ENCODE results near the gene CREB3L2. TPM values are rescaled to one million over a fixed set of nuclear protein-coding genes. Genes with fewer than 3 reads are reported as not detected.

CREB3L2 gene
- total and polyA plus RNA-seq, 2 of the 4 experiments (the other 2 are of a cell fraction), result 42.3 to 57.9 TPM

DNA sequence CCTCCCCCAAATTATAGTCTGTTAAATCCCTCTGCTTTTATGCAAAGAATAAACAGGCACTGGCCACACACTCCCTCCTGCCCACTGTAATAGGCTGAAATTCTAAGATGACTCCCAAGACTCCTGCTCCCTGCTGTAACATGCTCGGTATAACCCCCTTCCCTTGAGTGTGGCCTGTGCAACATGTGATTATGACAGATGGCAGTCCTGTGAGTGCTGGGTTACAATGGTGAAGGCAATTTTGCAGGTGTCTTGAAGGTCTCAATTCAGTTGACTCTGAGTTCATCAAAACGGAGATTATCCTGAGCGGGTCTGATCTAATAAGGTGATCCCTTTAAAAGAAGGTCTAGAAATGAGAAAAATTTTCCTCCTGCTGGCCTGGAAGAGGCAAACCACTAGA lies 55.9 kb downstream of the CREB3L2 start:
- H3K18ac ChIP-seq (ENCODE audit: low read depth, low read length), result peak overlapping the region; percentile 24; the same call in 1 of the 2 replicates
- CTCF ChIA-PET, result no interaction called here
- H2AK9ac ChIP-seq (replicated peaks; ENCODE audit: low read depth, low read length, poor library complexity), result no peak overlapping the region
- H4K5ac ChIP-seq (ENCODE audit: low read depth, low read length), result no peak overlapping the region; the same call in 1 of the 2 replicates
- H4K8ac ChIP-seq (ENCODE audit: low read depth in 2 of 2, low read length in 2 of 2), result 0 out of 4 replicates have a peak overlapping the region, but pooled peaks of 1 of the 2 experiments have one; percentile 32
- no peak overlapping the region for H3K23ac ChIP-seq (ENCODE audit: low read depth, low read length)
- H3K79me1 ChIP-seq (ENCODE audit: low read depth in 1 of 2, low read length in 2 of 2), result peaks cover 46 to 88% of the 10 kb centered on the region in 2 experiments
- no peak overlapping the region for H3K4me3 ChIP-seq (ENCODE audit: insufficient read depth, low read depth, low read length)
- no peak overlapping the region for H3K56ac ChIP-seq (ENCODE audit: extremely low read depth, insufficient read depth, low read length)
- dilution Hi-C loops (cut with HindIII; ENCODE audit: low sequenced_read_pairs, unreplicated experiment) (no loop called here), intact Hi-C loops (cut with micrococcal nuclease) (no loop called here), in situ Hi-C loops (cut with MboI; ENCODE audit: low sequenced_read_pairs) (no loop called here)
- H2BK5ac ChIP-seq (ENCODE audit: low read depth, low read length, poor library complexity, severe bottlenecking), result peak overlapping the region; percentile 4
- no peak overlapping the region for H3K27ac ChIP-seq (ENCODE audit: insufficient read depth, low read length)
- no peaks in the 10 kb centered on the region for H3K9me3 ChIP-seq (ENCODE audit: control insufficient read depth, insufficient read depth, low read length)
- H3K9me1 ChIP-seq (ENCODE audit: insufficient read depth, low read length), result peaks cover 11% of the 10 kb centered on the region
- no TSS peak for BruUV-seq (replicated peaks)
- no peak overlapping the region for H3K4me2 ChIP-seq (ENCODE audit: low read depth, low read length)
- peak overlapping the region; percentile 54; the same call in 1 of the 2 replicates for H2AK5ac ChIP-seq (ENCODE audit: low read depth, low read length)
- H3K4me1 ChIP-seq (ENCODE audit: control insufficient read depth, insufficient read depth, low read length), result peaks cover 19% of the 10 kb centered on the region
- H3K9ac ChIP-seq (ENCODE audit: low read depth, low read length), result no peak overlapping the region
- no peak overlapping the region for H2BK15ac ChIP-seq (ENCODE audit: low read depth, low read length)
- WGBS, 2 experiments (ENCODE audit: extremely low coverage in 2 of 2, insufficient read length in 1 of 2), result no CpG with 5 or more reads among the region's 3 CpGs
- no peak overlapping the region for H2AFZ ChIP-seq (replicated peaks; ENCODE audit: low read length, poor library complexity)
- no peak for ATAC-seq (ENCODE audit: low read depth)
- H4K20me1 ChIP-seq (ENCODE audit: insufficient read depth, low read length), result peaks cover 65% of the 10 kb centered on the region
- H3K27me3 ChIP-seq (ENCODE audit: control insufficient read depth, insufficient read depth, low read length), result no peaks in the 10 kb centered on the region
- H3K36me3 ChIP-seq (ENCODE audit: control insufficient read depth, insufficient read depth, low read length), result peaks cover 5% of the 10 kb centered on the region
- peak overlapping the region; percentile 9; the same call in 1 of the 2 replicates for H2BK120ac ChIP-seq (ENCODE audit: low read depth, low read length)
- no peak overlapping the region for H2BK20ac ChIP-seq (ENCODE audit: low read depth, low read length)
- H3K14ac ChIP-seq (replicated peaks; ENCODE audit: low read depth, low read length), result 0 out of 2 replicates have a peak overlapping the region, but pooled peaks have one; percentile 10
- no peak for DNase-seq
- no peak overlapping the region for H4K91ac ChIP-seq (ENCODE audit: insufficient read depth, low read depth, low read length)
- POLR2A ChIA-PET (ENCODE audit: unreplicated experiment), result no interaction called here
- TF ChIP-seq NFE2L2 (IDR thresholded peaks at IDR 0.05; ENCODE audit: low read depth, low read length) (no peak), RAD21 (IDR thresholded peaks at IDR 0.05; ENCODE audit: low read length) (no peak), RFX5 (IDR thresholded peaks at IDR 0.05; ENCODE audit: low read depth, low read length) (no peak)
- H3K4ac ChIP-seq (ENCODE audit: low read depth, low read length), result peak overlapping the region; percentile 57; the same call in 1 of the 2 replicates
